Lung microvascular endothelial cell (primary cell): Measurements from ENCODE around the gene RSPH3. TPM values are rescaled to one million over a fixed set of nuclear protein-coding genes. Genes with fewer than 3 reads are reported as not detected.
A peak's percentile ranks its signal among the peaks of the same experiment; 100 is the strongest.
"Not testable (repeated sequence)": the region's sequence is repeated elsewhere in the genome, so short reads cannot be mapped to it uniquely, and the experiment has no call there.

Experiments used
- DNase-seq, 2 donors: peaks; one replicate each; pipeline versions ENCODE4 v3.0.0 to v3.0.0-alpha.2; 2010; ENCODE audit warnings: low read depth in 2 of 2
- total RNA-seq: library from RNA; depleted of rRNA; stranded (reverse); fragments of >200 nt; gene quantifications from 2 replicates; pipeline ENCODE4 v1.2.1, GENCODE V29; 2014

RSPH3 gene
- total RNA-seq, 1 donor from 2014 or later, result 3.6 TPM

DNA sequence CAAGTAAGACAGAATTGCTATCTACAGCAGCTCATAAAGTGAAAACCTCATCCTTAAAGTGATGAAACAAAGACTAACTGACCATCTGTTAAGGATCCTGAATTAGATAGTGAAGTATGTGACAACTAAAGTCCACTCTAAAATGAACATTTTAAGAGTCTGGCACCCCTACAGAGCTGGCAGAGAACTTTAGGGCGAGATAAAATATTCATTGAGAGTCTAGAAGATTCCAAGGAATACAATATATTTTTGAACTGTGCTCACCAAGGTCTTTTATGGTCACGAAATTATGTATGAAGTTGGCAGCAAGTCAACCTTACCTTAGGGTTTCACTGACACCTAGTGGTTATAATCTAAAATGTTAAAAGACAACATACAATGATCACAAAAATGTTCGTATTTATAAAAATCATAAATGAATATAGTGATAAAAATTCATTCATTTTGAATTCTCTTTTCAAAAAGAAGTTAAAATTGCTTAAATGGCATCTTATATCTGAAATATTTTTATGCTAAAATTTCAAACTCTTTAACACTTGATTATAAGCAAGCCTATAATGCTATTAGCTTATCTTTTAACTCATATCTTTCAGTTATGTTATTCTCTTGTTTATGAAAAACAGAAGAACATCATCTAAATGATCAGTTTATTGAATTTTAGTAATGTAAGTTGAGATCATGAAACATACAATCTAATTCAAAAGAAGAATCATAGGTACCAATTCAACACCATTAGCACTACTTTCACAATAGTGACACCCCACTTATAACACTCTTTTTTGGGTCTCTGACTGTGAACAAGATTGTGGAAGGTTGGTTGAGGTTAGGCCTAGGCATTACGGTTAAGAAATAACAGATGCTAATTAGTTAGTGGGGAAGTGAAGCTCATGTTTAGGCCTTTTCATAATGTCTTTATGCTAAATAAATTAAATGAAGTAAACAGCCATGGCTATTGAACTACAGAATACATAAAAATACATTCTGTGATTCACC is 27.5 kb downstream of the RSPH3 start:
- DNase-seq, result peak; percentile 70 to 72

DNA sequence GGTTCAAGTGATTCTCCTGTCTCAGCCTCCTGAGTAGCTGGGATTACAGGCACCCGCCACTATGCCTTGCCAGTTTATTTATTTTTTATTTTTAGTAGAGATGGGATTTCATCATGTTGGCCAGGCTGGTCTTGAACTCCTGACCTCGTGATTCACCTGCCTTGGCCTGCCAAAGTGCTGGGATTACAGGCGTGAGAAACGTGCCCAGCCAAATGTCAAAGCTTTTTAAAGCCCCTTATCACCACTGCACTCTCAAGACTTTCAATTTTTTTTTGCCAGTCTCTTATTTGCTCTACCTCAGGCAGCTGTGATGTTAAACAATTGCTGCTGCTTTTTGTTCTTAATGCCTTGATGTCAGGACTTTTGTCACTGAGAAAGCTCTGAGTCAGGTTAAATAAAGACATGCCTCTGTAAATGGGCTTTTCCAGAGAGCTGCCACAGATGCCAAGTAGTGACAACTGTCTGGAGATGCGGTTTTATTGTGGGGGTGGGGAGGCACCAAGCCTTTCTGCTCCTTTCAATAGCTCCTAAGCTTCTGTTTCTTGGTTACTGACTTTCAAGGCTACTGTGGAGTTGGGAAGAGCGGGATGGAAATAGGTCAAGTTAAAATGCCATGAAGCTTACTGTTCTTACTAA is 29.2 kb downstream of the RSPH3 start:
- no peak for DNase-seq

DNA sequence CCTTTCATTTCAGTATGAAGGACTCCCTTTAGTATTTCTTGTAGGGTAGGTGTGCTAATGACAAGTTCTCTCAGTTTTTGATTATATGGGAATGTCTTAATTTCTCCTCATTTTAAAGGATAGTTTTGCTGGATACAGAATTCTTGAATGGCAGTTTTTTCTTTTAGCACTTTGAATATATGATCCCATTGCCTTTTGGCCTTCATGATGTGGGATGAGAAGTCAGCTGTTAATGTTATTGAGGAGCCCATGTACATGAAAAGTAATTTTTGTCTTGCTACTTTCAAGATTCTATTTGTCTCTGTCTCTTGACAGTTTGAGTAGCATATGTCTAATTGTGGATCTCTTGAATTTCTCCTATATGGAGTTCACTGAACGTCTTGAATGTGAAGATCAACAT is 30.9 kb downstream of the RSPH3 start:
- DNase-seq, result no peak

DNA sequence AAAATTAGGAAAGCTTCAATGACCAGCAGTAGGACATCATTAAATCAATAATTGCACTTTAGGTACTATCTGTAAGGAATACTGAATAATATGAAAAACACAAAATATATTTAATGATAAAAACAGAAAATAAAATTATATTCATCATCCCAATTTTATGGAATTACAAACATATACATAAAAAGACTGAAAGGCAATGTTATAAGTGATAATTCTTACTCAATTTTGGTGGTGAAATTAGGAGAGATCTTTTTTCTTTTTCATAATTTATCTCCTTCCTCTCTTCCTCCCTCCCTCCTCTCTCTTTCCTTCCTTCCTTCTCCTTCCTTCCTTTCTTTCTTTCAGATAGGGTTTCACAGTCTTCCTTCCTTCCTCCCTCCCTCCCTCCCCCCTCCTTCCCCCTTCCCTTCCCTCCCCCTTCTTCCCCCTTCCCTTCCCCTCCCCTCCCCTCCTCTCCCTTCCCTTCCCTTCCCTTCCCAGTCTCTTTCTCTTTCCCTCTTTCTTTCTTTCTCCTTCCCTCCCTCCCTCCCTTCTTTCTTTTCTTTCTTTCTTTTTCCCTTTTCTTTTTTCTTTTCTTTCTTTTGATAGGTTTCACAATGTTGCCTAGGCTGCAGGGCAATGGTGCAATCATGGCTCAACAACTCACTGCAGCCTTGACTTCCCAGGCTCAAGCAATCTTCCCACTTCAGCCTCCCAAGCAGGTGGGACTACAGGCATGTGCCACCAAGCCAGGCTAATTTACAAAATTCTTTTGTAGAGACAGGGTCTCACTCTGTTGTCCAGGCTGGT is 36.8 kb downstream of the RSPH3 start:
- DNase-seq, result no peak

DNA sequence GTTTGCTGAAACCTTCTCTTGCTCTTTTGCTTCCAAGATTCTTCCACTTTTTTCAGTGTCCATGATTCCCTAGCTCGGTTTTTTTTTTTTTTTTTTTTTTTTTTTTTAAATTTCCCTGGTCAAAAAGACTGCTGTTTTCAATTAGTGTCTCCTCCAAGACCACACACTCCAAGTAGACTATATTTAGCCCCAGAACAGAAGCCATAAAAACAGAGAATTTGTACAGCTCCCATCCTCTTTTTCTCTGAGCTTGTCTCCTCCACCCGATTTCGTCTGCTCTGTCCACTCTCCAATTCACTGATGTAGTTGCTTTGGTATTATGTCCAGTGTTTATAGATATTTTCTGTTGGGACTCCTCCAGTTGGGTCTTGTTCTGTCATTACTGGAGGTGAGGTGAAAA is 37.6 kb downstream of the RSPH3 start:
- no peak for DNase-seq

DNA sequence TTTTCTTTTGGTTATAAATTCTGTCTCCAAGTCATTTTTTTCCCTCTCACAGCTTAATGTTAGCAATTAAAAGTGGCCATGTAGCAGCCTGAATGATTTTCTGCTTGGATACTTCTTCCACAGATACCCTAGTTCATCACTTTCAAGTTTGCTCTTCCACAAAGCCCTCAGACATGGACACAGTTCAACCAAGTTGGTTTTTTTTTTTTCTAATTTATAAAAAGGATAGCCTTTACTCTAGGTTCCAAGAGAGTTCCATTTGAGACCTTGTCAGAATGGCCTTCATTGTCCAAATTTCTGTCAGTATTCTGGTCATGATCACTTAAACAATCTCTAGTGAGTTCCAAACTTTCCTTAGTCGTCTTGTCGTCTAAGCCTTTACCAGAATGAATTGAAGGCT is 40.0 kb downstream of the RSPH3 start:
- DNase-seq, result no peak

DNA sequence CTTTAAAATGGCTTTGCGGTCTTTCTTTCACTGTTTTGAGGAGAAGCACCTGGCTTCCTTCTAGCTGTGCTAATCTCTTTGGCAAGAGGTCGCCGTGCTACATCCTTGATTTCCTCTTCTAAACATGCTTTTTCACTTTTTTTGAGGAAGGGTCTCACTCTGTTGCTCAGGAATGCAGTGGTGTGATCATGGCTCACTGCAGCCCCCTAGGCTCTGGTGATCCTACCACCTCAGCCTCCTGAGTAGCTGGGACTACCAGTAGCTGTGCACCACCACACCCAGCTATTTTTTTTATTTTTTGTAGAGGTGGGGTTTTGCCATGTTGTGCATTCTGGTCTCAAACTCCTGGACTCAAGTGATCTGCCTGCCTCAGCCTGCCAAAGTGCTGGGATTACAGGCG is 40.5 kb downstream of the RSPH3 start:
- no peak for DNase-seq

DNA sequence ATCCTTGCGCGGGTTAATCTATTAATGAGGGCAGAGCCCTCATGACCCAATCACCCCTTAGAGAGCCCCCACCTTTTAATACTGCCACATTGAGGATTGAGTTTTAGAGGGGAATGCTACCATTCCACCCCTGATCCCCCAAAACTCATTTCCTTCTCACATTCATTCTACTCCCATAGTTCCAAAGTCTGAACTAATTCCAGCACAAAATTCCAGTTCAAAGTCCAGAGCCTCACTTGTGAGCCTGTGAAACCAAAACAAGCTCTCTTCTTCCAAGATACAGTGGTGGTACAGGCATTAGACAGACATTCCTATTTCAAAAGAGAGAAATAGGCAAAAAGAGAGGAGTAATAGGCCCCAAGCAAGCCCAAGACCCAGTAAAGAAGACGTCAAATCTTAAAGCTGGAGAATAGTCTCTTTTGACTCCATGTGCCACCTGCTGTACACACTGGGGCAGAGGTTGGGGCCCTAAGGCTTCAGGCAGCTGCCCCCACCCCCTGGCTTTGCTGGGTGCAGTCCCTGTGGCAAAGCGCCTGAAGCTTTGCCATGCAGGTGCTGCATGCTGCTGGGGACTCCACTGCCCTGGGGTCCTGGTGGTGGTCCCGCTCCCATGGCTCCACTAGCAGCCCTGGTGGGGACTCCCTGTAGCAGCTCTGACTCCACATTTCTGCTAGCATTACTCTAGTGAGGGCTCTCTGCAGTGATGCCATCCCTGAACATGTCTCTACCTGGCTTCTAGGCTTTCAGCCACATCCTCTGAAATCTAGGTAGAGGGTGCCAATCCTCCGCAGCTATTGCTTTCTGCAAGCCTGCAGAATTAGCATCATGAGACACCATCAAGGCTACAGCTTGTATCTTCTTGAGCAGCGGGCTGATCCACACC is 41.3 kb downstream of the RSPH3 start:
- DNase-seq, result no peak

DNA sequence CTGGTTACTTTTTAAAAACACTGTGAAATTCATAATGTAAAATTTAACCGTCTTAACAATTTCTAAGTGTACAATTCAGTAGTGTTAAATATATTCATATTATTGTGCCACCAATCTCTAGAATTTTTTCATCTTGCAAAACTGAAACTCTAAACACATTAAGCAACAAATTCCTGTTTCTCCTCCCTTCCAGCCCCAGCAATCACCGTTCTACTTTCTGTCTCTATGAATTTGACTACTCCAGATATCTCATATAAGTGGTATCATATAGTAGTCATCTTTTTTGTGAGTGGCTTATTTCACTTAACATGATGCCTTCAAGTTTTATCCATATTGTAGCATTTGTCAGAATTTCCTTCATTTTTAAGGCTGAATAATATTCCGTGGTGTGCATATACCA is 44.7 kb downstream of the RSPH3 start:
- no peak for DNase-seq

DNA sequence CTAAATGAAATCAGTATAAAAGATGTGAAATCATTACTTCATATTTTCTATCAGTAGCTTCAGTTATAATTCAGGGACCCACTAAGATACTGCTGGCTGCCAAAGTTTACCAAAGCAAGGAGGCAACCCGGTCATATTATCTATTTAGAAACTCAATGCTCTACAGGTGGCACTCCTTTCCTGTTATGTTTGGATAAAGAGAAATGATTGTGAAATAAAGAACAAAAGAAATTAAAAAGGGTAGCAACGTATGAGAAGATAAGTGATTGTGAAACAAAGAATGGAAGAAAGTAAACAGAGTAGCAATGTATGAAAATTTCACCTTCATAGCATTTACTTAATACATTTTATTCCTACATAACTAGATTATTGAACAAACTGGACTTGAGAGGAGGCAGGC is 45.2 kb downstream of the RSPH3 start:
- DNase-seq, result no peak

DNA sequence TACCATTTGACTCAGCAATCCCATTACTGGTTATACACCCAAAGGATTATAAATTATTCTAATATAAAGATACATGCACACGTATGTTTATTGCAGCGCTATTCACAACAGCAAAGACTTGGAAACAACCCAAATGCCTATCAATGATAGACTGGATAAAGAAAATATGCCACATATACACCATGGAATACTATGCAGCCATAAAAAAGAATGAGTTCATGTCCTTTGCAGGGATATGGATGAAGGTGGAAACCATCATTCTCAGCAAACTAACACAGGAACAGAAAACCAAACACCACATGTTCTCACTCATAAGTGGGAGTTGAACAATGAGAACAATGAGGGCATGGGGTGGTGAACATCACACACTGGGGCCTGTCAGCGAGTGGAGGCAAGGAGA is 48.0 kb downstream of the RSPH3 start:
- not testable (repeated sequence) for DNase-seq

DNA sequence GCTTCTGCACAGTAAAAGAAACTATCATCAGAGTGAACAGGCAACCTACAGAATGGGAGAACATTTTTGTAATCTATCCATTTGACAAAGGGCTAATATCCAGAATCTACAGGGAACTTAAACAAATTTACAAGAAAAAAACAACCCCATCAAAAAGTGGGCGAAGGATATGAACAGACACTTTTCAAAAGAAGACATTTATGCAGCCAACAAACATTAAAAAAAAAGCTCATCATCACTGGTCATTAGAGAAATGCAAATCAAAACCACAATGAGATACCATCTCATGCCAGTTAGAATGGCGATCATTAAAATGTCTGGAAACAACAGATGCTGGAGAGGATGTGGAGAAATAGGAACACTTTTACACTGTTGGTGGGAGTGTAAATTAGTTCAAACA is 48.4 kb downstream of the RSPH3 start:
- DNase-seq, result not testable (repeated sequence)

DNA sequence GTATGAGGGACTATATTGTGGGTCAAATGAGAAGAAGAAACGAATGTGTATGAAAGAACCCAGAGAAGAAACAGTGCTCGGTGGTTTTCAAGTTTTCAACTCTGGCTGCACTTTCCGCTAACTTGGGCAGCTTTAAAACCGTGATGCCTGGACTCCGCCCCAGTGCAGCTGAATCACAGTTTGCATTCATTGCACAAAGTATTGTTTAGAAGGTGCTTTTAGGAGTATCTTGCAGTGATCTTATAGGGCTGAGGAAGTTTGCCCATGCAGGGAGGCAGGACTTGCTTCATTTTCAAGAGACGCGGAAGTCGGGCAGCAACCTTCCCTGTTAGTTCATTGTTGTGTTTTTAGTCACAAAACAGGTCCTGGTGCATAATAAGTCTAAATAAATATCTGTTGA is 52.7 kb downstream of the RSPH3 start:
- DNase-seq, result no peak

DNA sequence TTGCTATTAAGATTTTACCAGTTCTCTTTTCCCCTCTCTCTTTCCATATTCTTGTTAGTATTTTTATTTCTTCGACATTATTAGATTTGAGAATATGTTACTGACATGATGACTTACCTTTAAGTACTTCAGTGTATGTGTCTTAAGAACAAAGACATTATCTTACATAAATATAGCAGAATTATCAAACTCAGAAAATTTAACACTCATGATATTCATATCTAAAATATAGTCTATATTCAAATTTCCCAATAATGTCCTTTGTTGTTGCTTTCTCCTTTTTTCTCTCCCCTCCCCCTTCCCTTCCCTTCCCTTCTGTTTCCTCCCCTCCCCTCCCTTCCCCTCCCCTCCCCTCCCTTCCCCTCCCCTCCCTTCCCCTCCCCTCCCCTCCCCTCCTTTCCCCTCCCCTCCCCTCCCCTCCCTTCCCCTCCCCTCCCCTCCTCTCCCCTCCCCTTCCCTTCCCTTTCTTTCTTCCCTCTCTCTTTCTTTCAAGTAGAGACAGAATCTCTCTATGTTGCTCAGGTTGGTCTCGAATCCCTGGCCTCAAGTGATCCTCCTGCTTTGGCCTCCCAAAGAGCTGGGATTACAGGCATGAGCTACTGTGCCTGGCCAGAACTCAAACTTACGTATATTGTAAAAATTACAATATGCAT is 56.5 kb downstream of the RSPH3 start:
- DNase-seq, result no peak

DNA sequence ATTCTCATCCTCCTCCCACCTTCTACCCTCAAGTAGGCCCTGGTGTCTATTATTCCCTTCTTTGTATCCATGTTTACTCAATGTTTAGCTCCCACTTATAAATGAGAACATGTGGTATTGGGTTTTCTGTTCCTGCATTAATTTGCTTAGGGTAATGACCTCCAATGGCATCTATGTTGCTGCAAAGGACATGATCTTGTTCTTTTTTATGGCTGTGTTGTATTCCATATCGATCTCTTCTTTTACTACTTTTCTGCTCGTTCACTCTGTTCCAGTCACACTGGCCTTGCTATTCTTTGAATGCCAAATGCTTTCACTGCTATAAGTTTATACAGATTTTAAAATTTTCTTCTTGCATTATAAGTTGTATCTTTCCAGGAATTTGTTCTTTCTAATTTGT is 57.7 kb downstream of the RSPH3 start:
- no peak for DNase-seq

DNA sequence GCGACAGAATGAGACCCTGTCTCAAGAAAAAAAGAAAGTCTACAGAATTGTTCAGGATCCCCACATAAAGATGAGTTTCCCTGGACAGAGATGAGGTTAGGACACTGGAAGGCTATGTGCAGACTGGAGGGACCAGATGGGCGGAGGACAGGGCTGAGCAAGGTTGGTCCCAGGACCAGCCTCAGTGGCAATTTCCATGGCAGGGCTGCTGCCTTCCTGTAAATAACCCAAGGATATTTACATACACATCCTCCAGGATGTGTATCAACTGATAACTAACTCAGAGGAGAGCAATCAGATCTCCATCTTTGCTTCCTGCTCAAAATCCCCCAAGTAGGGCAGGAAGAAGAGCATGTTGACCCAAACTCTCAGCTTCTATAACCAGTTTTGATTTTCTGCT is 58.8 kb downstream of the RSPH3 start:
- DNase-seq, result no peak

DNA sequence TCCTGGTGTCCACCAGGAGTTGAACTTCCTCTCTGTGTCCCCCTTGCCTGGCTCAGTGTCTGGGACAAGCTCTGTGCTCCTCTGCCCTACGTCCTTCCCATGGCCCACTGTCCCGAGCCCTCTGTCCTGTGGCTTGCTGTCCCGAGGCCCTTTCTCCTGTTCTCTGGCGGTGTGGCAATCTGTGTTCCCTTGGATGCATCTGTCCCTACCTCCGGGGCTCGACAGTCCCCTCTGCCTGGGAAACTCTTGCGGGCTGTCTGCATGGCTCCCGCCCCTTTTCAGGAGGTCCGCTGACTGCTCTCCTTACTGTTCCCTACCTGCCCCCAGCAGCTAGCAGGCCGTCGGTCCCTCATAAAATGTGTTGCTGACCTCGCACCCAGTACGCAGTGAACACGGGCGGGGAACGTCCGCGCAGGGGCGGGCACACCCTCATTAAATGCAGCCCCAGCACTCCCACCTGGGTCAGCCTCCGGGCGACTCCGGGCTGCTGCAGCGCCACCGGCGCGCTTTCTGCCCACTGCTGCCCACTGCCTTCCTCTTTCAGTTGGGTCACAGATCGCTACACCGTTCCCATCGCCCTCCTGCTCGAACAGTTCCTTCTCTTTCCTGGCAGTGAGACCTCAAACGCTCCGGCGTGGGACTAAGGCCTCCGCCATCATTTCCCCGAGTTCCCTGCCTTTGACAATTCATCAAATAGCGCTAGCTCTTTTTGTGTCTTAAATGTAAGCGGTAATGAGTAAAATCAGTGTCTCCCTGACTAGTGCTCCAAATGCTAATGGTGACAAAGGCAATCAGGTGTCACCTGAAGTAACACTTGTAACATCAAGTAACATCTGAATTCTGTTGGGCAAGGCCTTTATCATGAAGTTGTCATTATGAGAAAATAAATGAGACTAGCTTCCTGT is 60.5 kb downstream of the RSPH3 start:
- no peak for DNase-seq

DNA sequence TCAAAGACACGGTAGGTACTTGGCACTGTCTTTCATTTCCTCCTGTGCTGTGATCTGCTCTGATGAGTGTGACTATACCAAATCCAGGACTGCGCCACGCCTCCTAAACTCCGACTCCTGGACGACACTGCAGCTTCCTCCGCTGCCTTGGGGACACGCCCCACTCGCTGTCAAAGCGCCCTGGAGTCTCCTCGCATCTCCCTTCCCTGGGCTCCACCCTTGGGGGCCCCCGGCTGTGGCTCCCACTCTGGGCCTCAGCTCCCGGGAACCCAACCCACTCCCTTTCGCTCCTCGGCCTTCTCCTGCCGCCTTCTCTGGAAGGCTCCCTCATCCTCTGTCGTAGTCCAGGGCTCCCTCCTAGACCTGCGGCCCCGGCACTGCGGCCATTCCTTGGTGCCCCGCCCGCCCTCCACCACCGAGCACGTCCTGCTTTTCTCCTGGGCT is 61.2 kb downstream of the RSPH3 start:
- no peak for DNase-seq

DNA sequence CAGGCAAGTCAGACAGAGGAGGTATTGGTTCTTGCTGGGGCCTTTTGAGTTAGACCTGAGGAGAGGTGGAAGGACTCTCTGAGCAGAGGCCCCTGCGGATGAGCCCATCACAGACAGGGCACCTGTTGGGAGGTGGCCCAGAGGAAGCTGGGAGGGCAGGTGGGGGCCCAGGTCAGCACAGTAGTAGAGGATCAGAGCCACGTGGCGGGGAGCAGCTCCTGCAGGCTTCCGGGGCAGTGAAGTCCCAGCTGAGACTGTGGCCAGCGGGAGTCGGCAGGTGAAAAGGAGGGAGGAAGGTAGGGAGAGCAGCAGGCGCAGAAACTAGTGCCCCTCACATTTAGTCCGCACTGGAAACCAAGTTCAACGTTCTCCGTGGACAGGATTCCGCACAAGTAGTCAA is 61.8 kb downstream of the RSPH3 start:
- DNase-seq, result no peak

DNA sequence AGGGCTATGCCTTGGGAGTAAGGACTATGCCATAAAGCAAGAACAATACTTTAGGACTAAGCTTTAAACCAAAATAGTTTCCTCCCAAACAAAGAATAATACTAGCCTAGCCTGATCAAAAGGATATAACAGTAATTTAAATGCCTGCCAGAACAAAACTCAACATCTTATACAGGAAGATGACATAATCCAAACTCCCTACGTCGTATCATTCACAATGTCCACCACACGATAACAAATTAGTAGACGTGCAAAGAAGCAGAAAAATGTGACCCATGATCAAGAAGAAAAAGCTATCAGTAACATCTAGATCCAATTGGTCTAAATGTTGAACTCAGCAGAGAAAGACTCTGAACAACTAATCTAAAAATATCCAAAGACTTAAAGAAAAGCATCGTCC is 65.8 kb downstream of the RSPH3 start:
- no peak for DNase-seq
